ENCODE data around the gene LRRC47. TPM values are rescaled to one million over a fixed set of nuclear protein-coding genes. Genes with fewer than 3 reads are reported as not detected.

Gene LRRC47
- total RNA-seq, 1 donor from 2014 or later: 57.9 TPM

DNA sequence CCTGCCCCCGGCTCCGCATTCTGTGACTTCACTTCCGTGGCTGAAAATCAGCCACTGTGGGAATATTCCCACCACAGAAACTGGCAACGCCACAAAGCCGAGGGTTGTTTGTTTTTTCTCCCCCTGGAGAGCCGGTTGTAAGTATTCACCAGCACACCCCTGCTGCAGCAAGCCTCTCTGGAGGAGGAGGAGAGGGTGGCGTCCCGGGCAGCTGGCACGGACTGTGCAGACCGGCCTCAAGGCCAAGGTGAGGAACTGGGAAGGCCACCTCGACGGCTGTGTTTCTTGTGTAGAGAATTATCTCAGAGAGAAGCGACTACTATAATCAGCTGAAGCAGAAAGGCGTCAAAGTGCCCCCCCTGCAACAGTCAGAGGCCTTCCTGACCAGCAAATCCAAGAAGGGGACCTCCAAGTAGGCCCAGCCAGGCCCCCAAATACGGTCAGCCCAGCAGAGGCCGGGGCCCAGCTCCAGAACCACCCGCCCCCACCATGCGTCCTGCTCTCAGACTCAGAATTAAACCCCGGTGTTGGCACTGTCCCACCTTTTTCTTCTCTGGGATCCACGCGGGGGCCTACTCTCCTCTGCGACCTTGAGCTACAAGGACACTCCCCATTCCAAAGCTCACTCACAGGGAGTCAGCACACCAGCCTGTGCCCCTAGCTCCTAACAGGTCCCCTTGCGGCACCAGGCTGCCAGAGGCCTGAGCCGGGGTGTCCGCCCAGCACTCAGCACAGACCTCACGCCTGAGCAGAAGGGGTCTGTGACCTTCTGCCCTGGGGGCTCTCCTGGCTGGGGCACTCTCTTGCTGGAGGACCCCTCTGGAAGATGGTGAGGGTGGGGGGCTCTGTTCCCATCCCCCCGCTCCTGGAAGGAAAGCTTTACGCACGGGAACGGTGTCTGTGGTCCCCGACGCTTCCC, 24.9 kb downstream of the LRRC47 start:
- TF ChIP-seq, protein P1, sequence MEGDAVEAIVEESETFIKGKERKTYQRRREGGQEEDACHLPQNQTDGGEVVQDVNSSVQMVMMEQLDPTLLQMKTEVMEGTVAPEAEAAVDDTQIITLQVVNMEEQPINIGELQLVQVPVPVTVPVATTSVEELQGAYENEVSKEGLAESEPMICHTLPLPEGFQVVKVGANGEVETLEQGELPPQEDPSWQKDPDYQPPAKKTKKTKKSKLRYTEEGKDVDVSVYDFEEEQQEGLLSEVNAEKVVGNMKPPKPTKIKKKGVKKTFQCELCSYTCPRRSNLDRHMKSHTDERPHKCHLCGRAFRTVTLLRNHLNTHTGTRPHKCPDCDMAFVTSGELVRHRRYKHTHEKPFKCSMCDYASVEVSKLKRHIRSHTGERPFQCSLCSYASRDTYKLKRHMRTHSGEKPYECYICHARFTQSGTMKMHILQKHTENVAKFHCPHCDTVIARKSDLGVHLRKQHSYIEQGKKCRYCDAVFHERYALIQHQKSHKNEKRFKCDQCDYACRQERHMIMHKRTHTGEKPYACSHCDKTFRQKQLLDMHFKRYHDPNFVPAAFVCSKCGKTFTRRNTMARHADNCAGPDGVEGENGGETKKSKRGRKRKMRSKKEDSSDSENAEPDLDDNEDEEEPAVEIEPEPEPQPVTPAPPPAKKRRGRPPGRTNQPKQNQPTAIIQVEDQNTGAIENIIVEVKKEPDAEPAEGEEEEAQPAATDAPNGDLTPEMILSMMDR (conservative IDR thresholded peaks at IDR 0.05): no peak
- H3K27ac Mint-ChIP-seq (ENCODE audit: unreplicated experiment): no peak overlapping the region
- H3K36me3 Mint-ChIP-seq (ENCODE audit: low read depth): no peaks in the 10 kb centered on the region
- no peaks in the 10 kb centered on the region for H3K9me3 Mint-ChIP-seq
- no peaks in the 10 kb centered on the region for H3K27me3 Mint-ChIP-seq (ENCODE audit: low read depth)
- peak overlapping the region; percentile 66 for H3K4me3 Mint-ChIP-seq
- peaks cover 11% of the 10 kb centered on the region for H3K4me1 Mint-ChIP-seq
- DNase-seq (ENCODE audit: low read depth, low spot score): no peak

DNA sequence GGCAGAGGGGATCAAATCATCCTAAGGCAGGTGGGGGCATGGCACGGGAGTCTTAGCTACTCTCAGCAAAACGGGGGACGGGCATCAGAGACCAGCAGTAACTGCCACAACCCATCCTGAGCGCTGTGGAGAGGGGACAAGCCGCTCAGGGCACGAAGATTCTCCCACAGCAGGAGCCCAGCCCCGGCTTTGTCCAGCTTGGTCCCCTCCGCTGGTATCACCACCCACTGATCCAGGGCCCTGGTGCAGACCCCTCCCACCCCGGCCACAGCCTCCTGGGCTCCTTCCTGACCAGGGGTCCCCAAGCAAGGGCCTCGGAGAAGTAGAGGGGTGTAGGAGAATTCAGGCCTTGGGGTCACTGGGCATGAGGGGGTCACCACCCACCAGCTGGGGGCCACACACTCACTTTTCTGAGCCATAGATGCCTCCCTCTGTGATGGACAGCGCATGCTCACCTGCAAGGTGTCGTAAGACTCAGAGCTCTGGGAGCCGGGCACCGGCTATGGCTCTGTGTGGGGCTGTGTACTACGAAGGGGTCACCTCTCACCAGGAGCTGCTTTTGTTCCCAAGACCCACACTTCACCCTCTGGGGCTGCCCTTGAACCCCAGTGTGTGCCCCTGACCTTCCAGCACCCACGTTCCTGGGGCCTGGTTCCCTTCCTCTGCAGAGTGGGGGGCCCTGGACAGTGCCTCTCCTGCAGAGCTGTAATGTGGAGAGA, 26.1 kb downstream of the LRRC47 start:
- Mint-ChIP-seq H3K27ac (ENCODE audit: unreplicated experiment) (no peak overlapping the region), H3K4me1 (peaks cover 3% of the 10 kb centered on the region), H3K27me3 (ENCODE audit: low read depth) (peaks cover 3% of the 10 kb centered on the region), H3K4me3 (peak overlapping the region; percentile 66), H3K9me3 (no peaks in the 10 kb centered on the region), H3K36me3 (ENCODE audit: low read depth) (no peaks in the 10 kb centered on the region)
- DNase-seq (ENCODE audit: low read depth, low spot score): no peak
- TF ChIP-seq, protein P1 (conservative IDR thresholded peaks at IDR 0.05): no peak

DNA sequence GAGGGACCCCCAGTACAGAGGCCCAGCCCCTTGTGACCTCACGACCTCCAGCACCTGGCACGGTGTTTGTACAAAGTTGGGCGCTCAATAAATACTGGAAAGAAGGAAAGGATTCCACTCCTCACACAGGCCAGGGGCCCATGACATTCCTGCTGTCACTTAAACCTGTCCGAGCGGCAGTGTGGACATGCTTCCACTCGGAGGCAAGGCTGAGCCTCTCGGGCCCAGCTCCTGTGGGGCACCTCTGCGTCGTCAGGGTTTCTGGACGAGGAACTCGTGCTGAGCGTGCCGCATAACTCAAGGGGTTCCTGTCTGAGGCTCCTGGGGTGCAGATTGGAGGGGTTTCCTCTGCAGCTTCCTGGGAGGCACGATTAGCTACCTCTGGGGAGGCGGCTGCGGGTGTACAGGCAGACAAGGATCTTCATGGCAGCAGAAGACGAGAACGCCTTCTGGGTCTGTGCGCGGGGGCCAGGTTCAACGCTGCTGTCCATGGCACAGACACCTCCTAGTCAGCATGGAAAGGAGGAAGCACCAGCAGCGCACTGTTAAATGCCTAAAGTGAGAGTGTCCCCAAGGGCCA, 27.4 kb downstream of the LRRC47 start:
- Mint-ChIP-seq H3K9me3 (no peaks in the 10 kb centered on the region), H3K36me3 (ENCODE audit: low read depth) (no peaks in the 10 kb centered on the region), H3K4me3 (no peak overlapping the region), H3K27me3 (ENCODE audit: low read depth) (peaks cover 6% of the 10 kb centered on the region), H3K4me1 (no peaks in the 10 kb centered on the region), H3K27ac (ENCODE audit: unreplicated experiment) (no peak overlapping the region)
- TF ChIP-seq, protein P1 (conservative IDR thresholded peaks at IDR 0.05): no peak
- no peak for DNase-seq (ENCODE audit: low read depth, low spot score)

DNA sequence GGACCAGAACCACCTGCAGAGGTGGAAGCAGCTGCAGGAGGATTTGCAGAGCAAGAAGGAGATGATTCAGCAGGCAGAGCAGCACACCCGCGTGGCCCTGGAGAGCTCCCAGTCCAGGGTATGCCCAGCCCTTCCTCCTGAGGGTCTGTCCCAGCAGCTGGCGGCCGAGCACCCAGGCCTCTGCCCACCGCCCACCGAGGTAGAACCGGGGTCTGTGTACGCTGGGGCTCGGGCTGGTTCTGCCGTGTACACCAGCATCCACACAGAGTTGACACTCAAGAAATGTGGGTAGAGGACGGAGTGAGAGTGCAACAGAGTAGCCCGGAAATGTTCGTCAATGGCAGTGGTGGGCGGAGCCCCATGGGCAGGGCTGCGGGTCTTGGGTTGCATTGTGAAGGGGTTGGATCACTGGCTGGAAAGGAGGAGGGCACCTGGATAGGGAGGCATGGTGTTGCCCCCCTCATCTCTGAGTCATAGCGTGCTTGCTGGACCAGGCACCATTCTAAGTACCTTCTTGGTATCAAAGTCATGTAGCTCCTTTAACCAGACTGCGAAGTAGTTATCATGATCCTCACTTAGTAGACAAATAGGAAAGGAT, 28.9 kb downstream of the LRRC47 start:
- Mint-ChIP-seq H3K9me3 (no peaks in the 10 kb centered on the region), H3K4me1 (no peaks in the 10 kb centered on the region), H3K27ac (ENCODE audit: unreplicated experiment) (no peak overlapping the region), H3K27me3 (ENCODE audit: low read depth) (peaks cover 6% of the 10 kb centered on the region), H3K4me3 (no peak overlapping the region), H3K36me3 (ENCODE audit: low read depth) (no peaks in the 10 kb centered on the region)
- TF ChIP-seq, protein P1 (conservative IDR thresholded peaks at IDR 0.05): no peak
- no peak for DNase-seq (ENCODE audit: low read depth, low spot score)

DNA sequence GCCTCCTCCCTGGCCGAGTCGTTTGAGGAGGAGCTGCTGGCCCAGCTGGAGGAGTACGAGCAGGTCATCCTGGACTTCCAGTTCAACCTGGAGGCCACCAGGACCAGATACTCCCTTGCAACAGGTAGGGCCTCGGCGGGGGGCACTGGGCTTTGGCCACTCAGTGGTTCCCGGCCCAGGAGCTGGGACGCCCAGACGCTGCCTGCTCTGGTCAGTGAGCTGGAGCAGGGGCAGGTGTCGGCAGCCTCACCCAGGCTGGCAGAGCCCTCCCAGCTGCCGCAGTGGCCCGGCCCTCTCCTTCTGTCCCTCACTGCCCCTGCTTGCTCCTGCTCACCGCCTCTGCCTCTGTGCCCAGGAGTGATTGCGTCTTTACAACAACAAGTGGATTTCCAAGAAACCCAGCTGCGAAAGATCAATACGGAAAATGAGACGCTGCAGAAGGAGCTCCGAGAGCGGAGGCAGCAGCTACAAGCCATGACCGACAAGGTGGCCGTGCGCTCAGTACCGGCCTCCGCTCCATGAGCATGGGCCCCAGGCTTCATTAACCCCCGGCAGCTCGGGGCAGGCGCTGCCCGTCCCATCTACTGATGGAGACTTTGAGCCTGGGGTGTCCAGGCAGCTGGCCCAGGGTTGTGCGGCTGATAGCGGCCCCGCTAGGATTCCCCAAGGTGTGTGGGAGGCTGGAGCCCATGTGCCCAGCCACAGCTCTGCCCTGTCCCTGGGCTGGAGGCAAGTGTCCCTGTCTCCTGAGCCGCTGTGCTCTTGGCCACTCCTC, 32.8 kb downstream of the LRRC47 start:
- Mint-ChIP-seq H3K27me3 (ENCODE audit: low read depth) (peaks cover 25% of the 10 kb centered on the region), H3K27ac (ENCODE audit: unreplicated experiment) (no peak overlapping the region), H3K36me3 (ENCODE audit: low read depth) (no peaks in the 10 kb centered on the region)

More for the DNA sequence above, 32.8 kb downstream of the LRRC47 start:
- TF ChIP-seq, protein P1 (conservative IDR thresholded peaks at IDR 0.05): no peak
- no peak for DNase-seq (ENCODE audit: low read depth, low spot score)
- H3K9me3 Mint-ChIP-seq: no peaks in the 10 kb centered on the region
- H3K4me3 Mint-ChIP-seq: no peak overlapping the region
- H3K4me1 Mint-ChIP-seq: no peaks in the 10 kb centered on the region

Measured in neural crest cell (in vitro differentiated cells).